Small intestine (tissue), 7 donors: Measurements from ENCODE around the gene PCDHGB1. TPM values are rescaled to one million over a fixed set of nuclear protein-coding genes. Genes with fewer than 3 reads are reported as not detected.

Source experiments
- DNase-seq, 2 donors: peaks; one replicate each; pipeline versions ENCODE4 v3.0.0 to v3.0.0-alpha.2; 2013
- FAIRE-seq: peaks from 2 replicates; lab custom pipeline; 2012; peaks lifted over from hg19 to GRCh38; lab: Jason Lieb, UNC
- H3K27ac ChIP-seq, 3 donors: one replicate each; pipeline ENCODE4 v1.5.1; 2013; ENCODE audit warnings: low read length in 2 of 3, mild to moderate bottlenecking in 2 of 3, control low read depth in 1 of 3, inconsistent platforms in 1 of 3, low read depth in 1 of 3, moderate library complexity in 1 of 3
- H3K27me3 ChIP-seq, 3 donors: one replicate each; pipeline ENCODE4 v1.6.1; 2013; ENCODE audit warnings: low read length in 3 of 3, inconsistent platforms in 1 of 3; ENCODE audit not compliant: control insufficient read depth in 3 of 3, insufficient read depth in 3 of 3
- H3K36me3 ChIP-seq, 3 donors: one replicate each; pipeline ENCODE4 v1.6.1; 2013; ENCODE audit warnings: low read length in 3 of 3, inconsistent platforms in 1 of 3, low read depth in 1 of 3, mild to moderate bottlenecking in 1 of 3, moderate library complexity in 1 of 3; ENCODE audit not compliant: control insufficient read depth in 3 of 3, insufficient read depth in 2 of 3
- H3K4me1 ChIP-seq, 3 donors: one replicate each; pipeline ENCODE4 v1.6.1; 2013; ENCODE audit warnings: low read length in 2 of 3, inconsistent platforms in 1 of 3, low read depth in 1 of 3, mild to moderate bottlenecking in 1 of 3, moderate library complexity in 1 of 3; ENCODE audit not compliant: control insufficient read depth in 3 of 3, insufficient read depth in 2 of 3
- H3K4me3 ChIP-seq, 3 donors: one replicate each; pipeline ENCODE4 v1.5.1; 2013; ENCODE audit warnings: low read length in 3 of 3, control low read depth in 1 of 3, inconsistent platforms in 1 of 3, low read depth in 1 of 3, mild to moderate bottlenecking in 1 of 3, moderate library complexity in 1 of 3
- H3K9me3 ChIP-seq, 2 donors: one replicate each; pipeline ENCODE4 v1.6.1; 2013; ENCODE audit warnings: low read depth in 1 of 2, low read length in 1 of 2; ENCODE audit not compliant: control insufficient read depth in 2 of 2, insufficient read depth in 1 of 2
- WGBS, 3 donors: extraction: QIAGEN DNeasy Blood & Tissue Kit; methylation state at CpG; one replicate each; pipeline ENCODE4 v1.1.7; 2013; 5-methylcytosine and 5-hydroxymethylcytosine counted together
- polyA plus RNA-seq, 4 donors: library from polyadenylated mRNA; stranded (reverse) in 3 of 4; unstranded in 1 of 4; fragments of 200-250 nt in 3 of 4; fragments of 120-200 nt in 1 of 4; gene quantifications; one replicate each; pipeline versions ENCODE4 v1.2.1 to v1.2.3, GENCODE V29; 2013
- donor health status: healthy with polysubstance abuse.
- donor health status: control.
- donor health status: control.
- donor health status: Bipolar disorder and iron deficiency.
- donor health status: healthy.

The PCDHGB1 gene
- polyA plus RNA-seq, 4 donors: 0.19 to 0.21 TPM; not detected in 2

DNA sequence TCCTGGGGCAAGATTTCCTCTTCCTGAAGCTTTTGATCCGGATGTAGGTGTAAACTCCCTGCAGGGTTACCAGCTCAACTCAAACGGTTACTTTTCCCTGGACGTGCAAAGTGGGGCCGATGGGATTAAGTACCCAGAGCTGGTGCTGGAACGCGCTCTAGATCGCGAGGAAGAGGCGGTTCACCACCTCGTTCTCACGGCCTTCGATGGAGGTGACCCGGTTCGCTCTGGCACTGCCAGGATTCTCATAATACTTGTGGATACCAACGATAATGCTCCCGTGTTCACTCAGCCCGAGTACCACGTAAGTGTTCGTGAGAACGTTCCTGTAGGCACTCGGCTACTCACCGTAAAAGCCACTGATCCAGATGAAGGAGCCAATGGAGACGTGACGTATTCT is 5.7 kb downstream of the PCDHGB1 start:
- no peak for FAIRE-seq
- no peak for DNase-seq
- Histone ChIP-seq H3K4me1 (no peaks in the 10 kb centered on the region), H3K27ac (no peak overlapping the region), H3K4me3 (no peak overlapping the region), H3K9me3 (peaks cover 2 to 58% of the 10 kb centered on the region in 2 donors), H3K27me3 (peaks cover 2 to 22% (median 15%) of the 10 kb centered on the region in 3 donors), H3K36me3 (no peaks in the 10 kb centered on the region)
- WGBS, 3 donors: 55 to 73% (median 69%) methylated on average over 24 of the region's 24 CpGs

GRCh38 chr5:141356133-141356532 is 6.2 kb downstream of the PCDHGB1 start:
- Histone ChIP-seq H3K9me3 (peaks cover 2 to 59% of the 10 kb centered on the region in 2 donors), H3K27ac (no peak overlapping the region)
- WGBS, 3 donors: 67 to 73% (median 73%) methylated on average over 5 of the region's 5 CpGs

DNA sequence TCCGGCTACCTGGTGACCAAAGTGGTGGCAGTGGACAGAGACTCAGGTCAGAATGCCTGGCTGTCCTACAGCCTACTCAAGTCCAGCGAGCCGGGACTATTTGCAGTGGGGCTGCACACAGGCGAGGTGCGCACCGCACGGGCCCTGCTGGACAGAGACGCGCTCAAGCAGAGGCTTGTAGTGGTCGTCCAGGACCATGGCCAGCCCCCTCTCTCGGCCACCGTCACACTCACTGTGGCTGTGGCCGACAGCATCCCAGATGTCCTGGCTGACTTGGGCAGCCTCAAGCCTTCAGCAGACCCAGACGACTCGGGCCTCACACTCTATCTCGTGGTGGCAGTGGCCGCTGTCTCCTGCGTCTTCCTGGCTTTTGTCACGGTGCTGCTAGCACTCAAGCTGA is 7.1 kb downstream of the PCDHGB1 start:
- Histone ChIP-seq H3K27ac (no peak overlapping the region), H3K4me3 (no peak overlapping the region), H3K36me3 (no peaks in the 10 kb centered on the region), H3K27me3 (peaks cover 2 to 21% (median 18%) of the 10 kb centered on the region in 3 donors), H3K4me1 (no peaks in the 10 kb centered on the region), H3K9me3 (peaks cover 0 to 59% of the 10 kb centered on the region in 2 donors)
- FAIRE-seq (no peak), DNase-seq (no peak)
- 54 to 62% (median 54%) methylated on average over 19 of the region's 19 CpGs for WGBS, 3 donors

More at GRCh38 chr5:141356133-141356532, 6.2 kb downstream of the PCDHGB1 start:
- no peaks in the 10 kb centered on the region for H3K36me3 ChIP-seq
- no peaks in the 10 kb centered on the region for H3K4me1 ChIP-seq
- H3K4me3 ChIP-seq: no peak overlapping the region
- FAIRE-seq: no peak
- no peak for DNase-seq
- H3K27me3 ChIP-seq: peaks cover 2 to 19% (median 16%) of the 10 kb centered on the region in 3 donors

- Histone ChIP-seq H3K27ac (no peak within 1 kb of the TSS), H3K4me3 (no peak within 1 kb of the TSS), H3K36me3 (no peaks in the 10 kb centered on the region), H3K27me3 (peaks cover 0 to 32% (median 21%) of the 10 kb centered on the region in 3 donors), H3K9me3 (peaks cover 2 to 64% of the 10 kb centered on the region in 2 donors), H3K4me1 (no peaks in the 10 kb centered on the region)
- DNase-seq (peak in 1 of 2 donors; percentile 20), FAIRE-seq (no peak)
- WGBS, 3 donors: 21 to 33% (median 31%) methylated on average over 24 of the region's 24 CpGs
Observed at GRCh38 chr5:141359790-141360426, 10.0 kb downstream of the PCDHGB1 start, which contains the start of gene PCDHGB2. TSS of gene PCDHGB2 (plus strand) at chr5:141359994. CDS start at chr5:141360136, 142 bp downstream.

GRCh38 chr5:141360685-141361084 is 10.8 kb downstream of the PCDHGB1 start:
- no peak overlapping the region for H3K27ac ChIP-seq
- WGBS, 3 donors: 40 to 53% (median 48%) methylated on average over 15 of the region's 15 CpGs
- DNase-seq: no peak
- FAIRE-seq: no peak
- H3K4me3 ChIP-seq: no peak overlapping the region
- peaks cover 2 to 64% of the 10 kb centered on the region in 2 donors for H3K9me3 ChIP-seq
- H3K27me3 ChIP-seq: peaks cover 0 to 38% (median 25%) of the 10 kb centered on the region in 3 donors
- no peaks in the 10 kb centered on the region for H3K36me3 ChIP-seq
- H3K4me1 ChIP-seq: no peaks in the 10 kb centered on the region

GRCh38 chr5:141362719-141363118 is 12.8 kb downstream of the PCDHGB1 start:
- FAIRE-seq (no peak), DNase-seq (no peak)
- no peaks in the 10 kb centered on the region for H3K4me1 ChIP-seq
- H3K27me3 ChIP-seq: peaks cover 0 to 46% (median 31%) of the 10 kb centered on the region in 3 donors
- H3K4me3 ChIP-seq: no peak overlapping the region
- no peak overlapping the region for H3K27ac ChIP-seq
- no peaks in the 10 kb centered on the region for H3K36me3 ChIP-seq
- H3K9me3 ChIP-seq: peaks cover 4 to 56% of the 10 kb centered on the region in 2 donors

DNA sequence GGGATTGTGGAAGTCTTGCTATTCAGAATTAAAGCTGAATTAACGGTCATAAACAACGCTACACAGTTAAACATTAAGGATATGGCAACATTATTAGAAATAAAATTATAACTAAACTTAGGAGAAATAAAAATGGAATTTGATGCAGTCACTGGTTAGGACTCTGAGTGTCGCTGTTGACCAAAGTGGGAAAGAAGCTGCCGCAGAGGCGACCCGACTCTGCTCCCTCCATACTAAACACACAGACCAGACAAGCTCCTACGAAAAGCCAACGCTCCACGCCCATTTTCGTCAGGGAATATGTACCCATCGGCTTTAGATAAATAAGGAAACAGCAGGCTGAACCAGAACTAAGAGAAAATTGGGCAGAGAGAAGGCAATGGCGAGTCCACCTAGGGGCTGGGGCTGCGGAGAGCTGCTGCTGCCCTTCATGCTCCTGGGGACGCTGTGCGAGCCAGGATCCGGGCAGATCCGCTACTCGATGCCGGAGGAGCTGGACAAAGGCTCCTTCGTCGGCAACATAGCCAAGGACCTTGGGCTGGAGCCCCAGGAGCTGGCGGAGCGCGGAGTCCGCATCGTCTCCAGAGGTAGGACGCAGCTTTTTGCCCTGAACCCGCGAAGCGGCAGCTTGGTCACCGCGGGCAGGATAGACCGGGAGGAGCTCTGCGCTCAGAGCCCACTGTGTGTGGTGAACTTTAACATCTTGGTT is 14.2 kb downstream of the PCDHGB1 start, which contains the start of gene PCDHGA5:
TSS of gene PCDHGA5 (plus strand) at position 211 of the 709 bp plus-strand sequence. CDS start at position 380, 169 bp downstream.
- no peak within 1 kb of the TSS for H3K4me3 ChIP-seq
- H3K9me3 ChIP-seq: peaks cover 4 to 53% of the 10 kb centered on the region in 2 donors
- WGBS, 3 donors: 20 to 41% (median 34%) methylated on average over 34 of the region's 34 CpGs
- H3K4me1 ChIP-seq: no peaks in the 10 kb centered on the region
- FAIRE-seq (no peak), DNase-seq (no peak)
- peaks cover 0 to 46% (median 31%) of the 10 kb centered on the region in 3 donors for H3K27me3 ChIP-seq
- no peaks in the 10 kb centered on the region for H3K36me3 ChIP-seq
- no peak within 1 kb of the TSS for H3K27ac ChIP-seq

- Histone ChIP-seq H3K36me3 (no peaks in the 10 kb centered on the region), H3K4me3 (no peak overlapping the region), H3K27me3 (peaks cover 0 to 41% (median 30%) of the 10 kb centered on the region in 3 donors), H3K9me3 (peaks cover 4 to 53% of the 10 kb centered on the region in 2 donors), H3K27ac (no peak overlapping the region), H3K4me1 (no peaks in the 10 kb centered on the region)
- FAIRE-seq (no peak), DNase-seq (no peak)
- 38 to 56% (median 53%) methylated on average over 46 of the region's 46 CpGs for WGBS, 3 donors
Observed at GRCh38 chr5:141366016-141366896, 16.4 kb downstream of the PCDHGB1 start.
